ENCODE results near the gene ZNF544.
"Not testable (repeated sequence)": the region's sequence is repeated elsewhere in the genome, so short reads cannot be mapped to it uniquely, and the experiment has no call there.

Gene ZNF544

DNA sequence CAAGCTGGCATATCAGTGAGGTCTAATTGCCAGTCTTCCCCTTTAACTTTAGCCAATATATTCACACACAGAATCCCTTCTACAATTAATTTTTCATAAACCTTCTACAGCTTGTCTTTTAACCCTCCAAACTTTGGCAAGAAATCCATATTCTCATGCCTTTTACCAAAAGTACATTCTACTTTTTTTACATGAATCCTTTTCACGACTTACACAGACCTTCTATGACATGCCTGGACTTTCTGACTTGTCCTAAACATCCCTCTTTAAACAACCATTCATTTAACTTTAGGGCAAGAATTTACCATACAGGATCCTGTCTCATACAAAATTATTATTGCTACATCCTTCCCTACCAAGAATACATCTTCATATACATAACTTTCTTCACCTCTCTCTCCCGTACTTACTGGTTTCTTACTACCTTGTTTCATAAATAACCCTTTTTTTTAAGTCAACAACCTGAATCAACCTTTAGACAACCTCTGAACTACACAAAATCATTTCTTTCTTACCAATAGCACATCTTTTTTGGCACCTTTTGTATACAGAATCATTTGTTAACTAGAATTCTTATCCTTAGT is 23.5 kb downstream of the ZNF544 start:
- DNase-seq (ENCODE audit: low read depth, low spot score) = no peak

DNA sequence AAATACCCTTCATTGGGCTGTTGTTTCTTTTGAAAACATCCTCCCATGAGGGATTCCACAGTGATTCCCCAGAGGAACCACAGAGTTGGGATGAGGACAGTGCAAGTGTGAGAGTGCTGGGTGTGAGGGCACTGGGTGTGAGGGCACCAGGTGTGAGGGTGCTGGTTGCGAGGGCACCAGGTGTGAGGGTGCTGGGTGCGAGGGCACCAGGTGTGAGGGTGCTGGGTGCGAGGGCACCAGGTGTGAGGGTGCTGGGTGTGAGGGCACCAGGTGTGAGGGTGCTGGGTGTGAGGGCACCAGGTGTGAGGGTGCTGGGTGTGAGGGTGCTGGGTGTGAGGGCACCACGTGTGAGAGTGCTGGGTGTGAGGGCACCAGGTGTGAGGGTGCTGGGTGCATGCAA is 29.5 kb downstream of the ZNF544 start:
- not testable (repeated sequence) for DNase-seq (ENCODE audit: low read depth, low spot score)

DNA sequence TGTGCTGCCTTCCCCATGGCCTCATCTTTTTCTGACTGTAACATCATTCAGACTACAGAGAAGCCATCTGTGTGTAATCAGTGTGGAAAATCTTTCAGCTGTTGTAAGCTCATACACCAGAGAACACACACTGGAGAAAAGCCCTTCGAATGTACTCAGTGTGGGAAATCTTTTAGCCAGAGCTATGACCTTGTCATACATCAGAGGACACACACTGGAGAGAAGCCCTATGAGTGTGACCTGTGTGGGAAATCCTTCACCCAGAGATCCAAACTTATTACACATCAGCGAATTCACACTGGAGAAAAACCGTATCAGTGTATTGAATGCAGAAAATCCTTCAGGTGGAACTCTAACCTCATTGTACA is 32.9 kb downstream of the ZNF544 start:
- no peak for DNase-seq (ENCODE audit: low read depth, low spot score)

DNA sequence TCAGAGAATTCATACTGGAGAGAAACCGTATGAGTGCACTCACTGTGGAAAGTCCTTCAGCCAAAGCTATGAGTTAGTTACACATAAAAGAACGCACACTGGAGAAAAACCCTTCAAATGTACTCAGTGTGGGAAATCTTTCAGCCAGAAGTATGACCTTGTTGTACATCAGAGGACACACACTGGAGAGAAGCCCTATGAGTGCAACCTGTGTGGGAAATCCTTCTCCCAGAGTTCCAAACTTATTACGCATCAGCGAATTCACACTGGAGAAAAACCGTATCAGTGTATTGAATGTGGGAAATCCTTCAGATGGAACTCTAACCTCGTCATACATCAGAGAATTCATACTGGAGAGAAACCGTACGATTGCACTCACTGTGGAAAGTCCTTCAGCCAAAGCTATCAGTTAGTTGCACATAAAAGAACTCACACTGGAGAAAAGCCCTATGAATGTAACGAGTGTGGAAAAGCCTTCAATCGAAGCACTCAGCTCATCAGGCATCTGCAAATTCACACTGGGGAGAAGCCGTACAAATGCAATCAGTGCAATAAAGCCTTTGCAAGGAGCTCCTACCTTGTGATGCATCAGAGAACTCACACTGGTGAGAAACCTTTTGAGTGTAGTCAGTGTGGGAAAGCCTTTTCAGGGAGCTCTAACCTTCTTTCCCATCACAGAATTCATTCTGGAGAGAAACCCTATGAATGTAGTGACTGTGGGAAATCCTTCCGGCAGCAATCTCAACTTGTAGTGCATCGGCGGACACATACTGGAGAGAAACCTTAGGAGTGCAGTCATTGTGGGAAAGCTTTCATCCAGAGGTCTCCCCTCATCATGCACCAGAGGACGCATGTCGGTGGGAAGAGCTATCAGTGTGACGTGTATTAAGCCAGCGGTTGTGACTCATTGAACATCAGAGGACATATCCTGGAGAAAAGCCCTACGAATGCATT is 33.5 kb downstream of the ZNF544 start:
- no peak for DNase-seq (ENCODE audit: low read depth, low spot score)

- no peak for DNase-seq (ENCODE audit: low read depth, low spot score)
Measured at GRCh38 chr19:58262922-58263296, 34.2 kb downstream of the ZNF544 start.

- no peak for DNase-seq (ENCODE audit: low read depth, low spot score)
Measured at GRCh38 chr19:58265100-58265499, 36.4 kb downstream of the ZNF544 start.

DNA sequence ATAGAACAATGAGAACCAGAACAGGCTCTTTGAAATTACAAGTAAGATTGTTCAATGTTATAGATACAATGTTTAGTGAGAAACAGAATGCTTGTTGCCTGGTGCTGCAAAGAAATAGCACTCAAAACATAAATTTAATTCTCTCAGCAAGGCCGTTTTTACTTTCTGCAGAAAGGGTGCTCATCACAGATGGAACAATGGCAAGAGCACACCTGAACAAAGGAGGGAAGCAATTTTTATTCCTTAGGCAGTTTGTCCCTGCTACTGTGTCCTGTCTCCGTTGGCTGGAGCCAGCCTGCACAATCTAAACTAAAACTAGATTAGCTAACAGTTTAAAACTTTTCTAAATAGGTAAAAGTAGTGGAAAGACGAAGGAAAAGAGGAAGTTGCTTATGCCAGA is 39.6 kb downstream of the ZNF544 start:
- DNase-seq (ENCODE audit: low read depth, low spot score) = no peak

DNA sequence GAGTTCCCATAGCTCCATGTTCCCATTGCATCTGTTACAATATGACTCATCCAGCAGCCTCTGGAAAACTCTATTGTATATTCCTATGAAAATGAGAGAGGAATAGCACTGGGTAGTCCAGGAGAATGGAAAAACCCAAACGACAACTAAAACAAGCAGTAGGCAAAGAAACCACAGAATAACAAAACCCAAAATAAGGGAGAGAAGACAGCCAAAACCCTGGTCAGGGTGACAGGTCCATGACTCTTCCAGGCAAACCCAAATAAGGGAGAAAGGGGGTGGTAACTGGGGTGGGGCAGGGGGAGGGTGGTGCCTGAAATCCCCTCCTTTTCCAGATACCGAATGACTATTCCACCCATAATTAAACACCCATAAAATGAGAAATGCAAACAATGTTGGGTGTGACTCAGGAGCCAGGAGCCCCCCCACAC is 46.1 kb downstream of the ZNF544 start:
- DNase-seq (ENCODE audit: low read depth, low spot score) = no peak

DNA sequence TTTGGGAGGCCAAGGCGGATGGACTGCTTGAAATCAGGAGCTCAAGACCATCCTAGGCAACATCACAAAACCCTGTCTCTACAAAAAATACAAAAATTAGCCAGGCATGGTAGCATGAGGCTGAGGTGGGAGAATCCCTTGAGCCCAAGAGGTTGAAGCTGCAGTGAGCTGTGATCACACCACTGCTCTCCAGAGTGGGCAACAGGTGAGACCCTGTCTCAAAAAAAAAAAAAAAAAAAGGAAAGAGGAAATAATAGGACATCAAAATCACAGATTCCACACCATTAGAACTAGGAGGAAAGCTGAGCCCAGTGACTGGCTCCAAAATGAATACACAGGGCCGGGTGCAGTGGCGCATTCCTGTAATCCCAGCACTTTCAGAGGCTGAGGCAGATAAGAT is 46.9 kb downstream of the ZNF544 start:
- DNase-seq (ENCODE audit: low read depth, low spot score) = no peak

GRCh38 chr19:58277197-58277596 is 48.5 kb downstream of the ZNF544 start:
- no peak for DNase-seq (ENCODE audit: low read depth, low spot score)

DNA sequence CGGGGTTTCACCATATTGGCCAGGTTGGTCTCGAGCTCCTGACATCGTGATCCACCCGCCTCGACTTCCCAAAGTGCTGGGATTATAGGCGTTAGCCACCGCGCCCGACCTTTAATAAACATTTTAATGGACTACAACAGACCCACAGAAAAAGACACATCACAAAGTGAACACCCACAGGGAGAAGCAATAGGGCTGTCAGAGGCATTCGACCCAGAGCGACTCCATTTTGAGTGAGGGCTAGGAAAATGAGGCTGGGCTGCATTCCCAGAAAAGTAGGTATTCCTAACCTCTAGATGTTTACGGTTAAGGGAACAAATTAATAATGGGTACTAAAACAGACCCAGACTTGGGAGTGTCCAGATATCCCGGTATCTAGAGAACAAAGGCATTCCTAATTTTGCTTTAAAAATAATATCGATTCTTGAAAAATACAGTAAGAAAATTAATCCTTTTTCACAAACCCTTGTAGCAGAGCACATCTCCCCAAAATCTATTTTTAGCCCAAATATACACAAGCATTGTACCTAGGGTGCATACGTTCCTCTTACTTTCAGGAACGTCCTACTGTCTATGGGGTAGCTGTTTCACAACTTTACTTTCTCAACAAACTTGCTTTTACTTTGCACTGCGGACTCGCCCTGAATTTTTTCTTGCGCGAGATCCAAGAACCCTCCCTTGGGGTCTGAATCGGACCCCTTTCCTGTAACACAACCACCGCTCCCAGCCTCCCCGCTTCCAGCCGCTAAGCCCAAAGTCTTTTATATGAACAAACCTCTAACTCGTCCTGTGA is 49.2 kb downstream of the ZNF544 start:
- no peak for DNase-seq (ENCODE audit: low read depth, low spot score)

- DNase-seq (ENCODE audit: low read depth, low spot score) = peak; percentile 99
Measured at GRCh38 chr19:58278541-58279041, 49.9 kb downstream of the ZNF544 start, which contains the start of gene ZNF8. Gene ZNF8 (plus strand): TSS chr19:58278955. CDS start chr19:58279082, 127 bp downstream.

GRCh38 chr19:58279042-58279924 is 50.6 kb downstream of the ZNF544 start:
- peak; percentile 86 for DNase-seq (ENCODE audit: low read depth, low spot score)

- no peak for DNase-seq (ENCODE audit: low read depth, low spot score)
Measured at GRCh38 chr19:58279925-58280316, 51.2 kb downstream of the ZNF544 start.

GRCh38 chr19:58284199-58284598 is 55.5 kb downstream of the ZNF544 start:
- no peak for DNase-seq (ENCODE audit: low read depth, low spot score)

GRCh38 chr19:58291943-58292342 is 63.2 kb downstream of the ZNF544 start:
- DNase-seq (ENCODE audit: low read depth, low spot score) = no peak

DNA sequence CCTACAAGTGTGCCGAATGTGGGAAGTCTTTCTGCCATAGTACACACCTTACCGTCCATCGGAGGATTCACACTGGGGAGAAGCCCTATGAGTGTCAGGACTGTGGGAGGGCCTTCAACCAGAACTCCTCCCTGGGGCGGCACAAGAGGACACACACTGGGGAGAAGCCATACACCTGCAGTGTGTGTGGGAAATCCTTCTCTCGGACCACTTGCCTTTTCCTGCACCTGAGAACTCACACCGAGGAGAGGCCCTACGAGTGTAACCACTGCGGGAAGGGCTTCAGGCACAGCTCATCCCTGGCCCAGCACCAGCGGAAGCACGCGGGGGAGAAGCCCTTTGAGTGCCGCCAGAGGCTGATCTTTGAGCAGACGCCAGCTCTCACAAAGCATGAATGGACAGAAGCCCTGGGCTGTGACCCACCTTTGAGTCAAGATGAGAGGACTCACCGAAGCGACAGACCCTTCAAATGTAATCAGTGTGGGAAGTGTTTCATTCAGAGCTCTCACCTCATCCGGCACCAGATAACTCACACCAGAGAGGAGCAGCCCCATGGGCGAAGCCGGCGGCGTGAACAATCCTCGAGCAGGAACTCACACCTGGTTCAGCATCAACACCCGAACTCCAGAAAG is 66.1 kb downstream of the ZNF544 start:
- DNase-seq (ENCODE audit: low read depth, low spot score) = no peak

- no peak for DNase-seq (ENCODE audit: low read depth, low spot score)
Measured at GRCh38 chr19:58296104-58296503, 67.4 kb downstream of the ZNF544 start.

DNA sequence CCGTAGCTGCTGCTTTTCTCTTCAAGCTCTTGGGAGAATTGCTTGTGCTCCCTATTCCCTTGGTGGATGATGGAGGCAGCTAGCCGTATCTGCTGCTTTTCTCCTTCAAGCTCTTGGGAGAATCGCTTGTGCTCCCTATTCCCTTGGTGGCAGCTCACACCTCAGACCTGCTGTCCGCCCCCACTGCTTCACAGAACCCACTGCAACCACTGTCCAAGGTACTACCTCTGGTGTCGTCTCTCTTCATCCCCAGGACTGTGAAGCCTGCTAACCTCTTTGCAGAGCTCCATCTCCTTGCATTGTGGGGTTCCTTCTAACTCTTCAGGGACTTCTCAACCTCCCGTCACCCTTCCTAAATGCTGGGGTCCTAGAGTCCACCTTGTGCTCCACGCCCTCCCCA is 71.9 kb downstream of the ZNF544 start:
- no peak for DNase-seq (ENCODE audit: low read depth, low spot score)

GRCh38 chr19:58304255-58304654 is 75.5 kb downstream of the ZNF544 start:
- no peak for DNase-seq (ENCODE audit: low read depth, low spot score)

DNA sequence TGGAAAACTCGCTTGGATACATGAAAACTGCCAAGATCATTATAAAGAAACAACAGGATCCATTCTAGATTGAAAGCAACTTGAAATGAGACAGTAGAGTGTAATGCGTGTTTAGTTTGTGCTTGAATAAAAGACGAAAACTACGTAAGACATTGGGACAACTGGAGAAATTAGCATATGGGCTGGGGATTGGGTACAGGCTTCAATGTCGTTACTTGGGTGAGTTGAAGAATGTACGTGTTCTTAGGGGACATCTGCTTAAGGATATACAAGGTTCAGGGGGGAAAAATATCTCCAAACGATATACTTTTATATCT is 76.0 kb downstream of the ZNF544 start:
- no peak for DNase-seq (ENCODE audit: low read depth, low spot score)

Measured in ELF-1 (cell line).